Measurements from ENCODE around the gene DLL1. TPM values are rescaled to one million over a fixed set of nuclear protein-coding genes. Genes with fewer than 3 reads are reported as not detected.

DLL1 gene
- total and polyA plus RNA-seq, 9 of the 15 experiments (the other 6 are each of a cell fraction or from before 2014, with no cell fraction given): not detected

GRCh38 chr6:170306324-170307079, 15.6 kb upstream of the DLL1 start, which contains the start of gene FAM120B (continued):
- TF ChIP-seq ZNF280A (IDR thresholded peaks at IDR 0.05; ENCODE audit: low read depth, partially characterized antibody) (no peak), ZNF347 (CRISPR knock-in tag; IDR thresholded peaks at IDR 0.05; ENCODE audit: low read depth) (no peak), SNIP1 (IDR thresholded peaks at IDR 0.05; ENCODE audit: low read depth) (no peak), KAT7 (CRISPR knock-in tag; IDR thresholded peaks at IDR 0.05; ENCODE audit: borderline replicate concordance) (peak; percentile 52; the same call in 1 of the 2 replicates), HNRNPK (IDR thresholded peaks at IDR 0.05; ENCODE audit: low read depth, low read length, poor library complexity, severe bottlenecking) (no peak), CREBBP (IDR thresholded peaks at IDR 0.05; ENCODE audit: low read depth, low read length) (no peak), AFF4 (CRISPR knock-in tag; IDR thresholded peaks at IDR 0.05) (peak; percentile 83), L3MBTL2 (IDR thresholded peaks at IDR 0.05) (peak; percentile 77), ZNF695 (CRISPR knock-in tag; IDR thresholded peaks at IDR 0.05) (no peak), MEF2A (IDR thresholded peaks at IDR 0.05; ENCODE audit: control insufficient read depth, low read depth, low read length) (no peak), TAF1 (IDR thresholded peaks at IDR 0.05; ENCODE audit: control insufficient read depth, extremely low read depth, insufficient read depth, low read length, severe bottlenecking) (peak; percentile 89), FIP1L1 (IDR thresholded peaks at IDR 0.05; ENCODE audit: low read depth, low read length, poor library complexity, severe bottlenecking) (peak; percentile 81), RFX7 (CRISPR knock-in tag; IDR thresholded peaks at IDR 0.05) (no peak), ZNF584 (CRISPR knock-in tag; IDR thresholded peaks at IDR 0.05; ENCODE audit: low read depth) (no peak), ARID2 (IDR thresholded peaks at IDR 0.05) (peak; percentile 37; the same call in 1 of the 2 replicates), ELF4 (CRISPR knock-in tag; IDR thresholded peaks at IDR 0.05) (peak; percentile 85), ZBTB7A (IDR thresholded peaks at IDR 0.05; ENCODE audit: borderline replicate concordance, control insufficient read depth, low read depth, low read length) (peak; percentile 50; the same call in 1 of the 2 replicates), E2F8 (IDR thresholded peaks at IDR 0.05; ENCODE audit: low read depth, partially characterized antibody) (peak; percentile 89), CHD2 (IDR thresholded peaks at IDR 0.05; ENCODE audit: low read depth, low read length) (no peak; the same call in 1 of the 2 replicates), ZFPM2 (CRISPR knock-in tag; IDR thresholded peaks at IDR 0.05) (no peak)
